ENCODE results near the gene NLGN2.

DNA sequence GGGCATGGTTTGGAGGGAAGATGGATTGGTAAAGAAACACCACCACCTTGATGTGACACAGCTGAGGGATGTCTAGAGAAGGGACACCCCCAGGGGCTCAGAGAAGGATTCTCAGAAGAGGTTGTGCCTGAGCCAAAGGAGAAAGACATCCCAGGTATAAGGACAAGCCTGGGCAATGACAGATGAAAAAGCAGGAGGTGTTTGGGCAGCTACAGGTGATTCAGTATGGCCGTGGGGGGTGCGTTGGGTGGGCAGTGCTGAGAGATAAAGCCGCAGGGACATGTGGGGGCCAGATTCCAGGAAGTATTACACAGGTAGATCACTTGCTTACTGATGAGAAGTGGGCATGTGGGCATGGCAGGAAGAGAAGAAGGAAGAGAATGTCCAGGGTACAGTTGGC lies 45.7 kb upstream of the NLGN2 start:
- TF ChIP-seq, protein P1, sequence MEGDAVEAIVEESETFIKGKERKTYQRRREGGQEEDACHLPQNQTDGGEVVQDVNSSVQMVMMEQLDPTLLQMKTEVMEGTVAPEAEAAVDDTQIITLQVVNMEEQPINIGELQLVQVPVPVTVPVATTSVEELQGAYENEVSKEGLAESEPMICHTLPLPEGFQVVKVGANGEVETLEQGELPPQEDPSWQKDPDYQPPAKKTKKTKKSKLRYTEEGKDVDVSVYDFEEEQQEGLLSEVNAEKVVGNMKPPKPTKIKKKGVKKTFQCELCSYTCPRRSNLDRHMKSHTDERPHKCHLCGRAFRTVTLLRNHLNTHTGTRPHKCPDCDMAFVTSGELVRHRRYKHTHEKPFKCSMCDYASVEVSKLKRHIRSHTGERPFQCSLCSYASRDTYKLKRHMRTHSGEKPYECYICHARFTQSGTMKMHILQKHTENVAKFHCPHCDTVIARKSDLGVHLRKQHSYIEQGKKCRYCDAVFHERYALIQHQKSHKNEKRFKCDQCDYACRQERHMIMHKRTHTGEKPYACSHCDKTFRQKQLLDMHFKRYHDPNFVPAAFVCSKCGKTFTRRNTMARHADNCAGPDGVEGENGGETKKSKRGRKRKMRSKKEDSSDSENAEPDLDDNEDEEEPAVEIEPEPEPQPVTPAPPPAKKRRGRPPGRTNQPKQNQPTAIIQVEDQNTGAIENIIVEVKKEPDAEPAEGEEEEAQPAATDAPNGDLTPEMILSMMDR (conservative IDR thresholded peaks at IDR 0.05; ENCODE audit: low read depth, low read length): no peak
- TF ChIP-seq EZH2 (IDR thresholded peaks at IDR 0.05; ENCODE audit: borderline replicate concordance, low read depth, low read length, poor library complexity, severe bottlenecking): no peak
